GM12872 (cell line): Measurements from ENCODE around the gene CDC25B.

Source experiments
- CTCF ChIP-seq: IDR thresholded peaks from 3 replicates; pipeline ENCODE4 v1.5.1; 2011; ENCODE audit warnings: low read depth, mild to moderate bottlenecking, low read length, moderate library complexity; ENCODE audit not compliant: insufficient read depth

CDC25B gene

DNA sequence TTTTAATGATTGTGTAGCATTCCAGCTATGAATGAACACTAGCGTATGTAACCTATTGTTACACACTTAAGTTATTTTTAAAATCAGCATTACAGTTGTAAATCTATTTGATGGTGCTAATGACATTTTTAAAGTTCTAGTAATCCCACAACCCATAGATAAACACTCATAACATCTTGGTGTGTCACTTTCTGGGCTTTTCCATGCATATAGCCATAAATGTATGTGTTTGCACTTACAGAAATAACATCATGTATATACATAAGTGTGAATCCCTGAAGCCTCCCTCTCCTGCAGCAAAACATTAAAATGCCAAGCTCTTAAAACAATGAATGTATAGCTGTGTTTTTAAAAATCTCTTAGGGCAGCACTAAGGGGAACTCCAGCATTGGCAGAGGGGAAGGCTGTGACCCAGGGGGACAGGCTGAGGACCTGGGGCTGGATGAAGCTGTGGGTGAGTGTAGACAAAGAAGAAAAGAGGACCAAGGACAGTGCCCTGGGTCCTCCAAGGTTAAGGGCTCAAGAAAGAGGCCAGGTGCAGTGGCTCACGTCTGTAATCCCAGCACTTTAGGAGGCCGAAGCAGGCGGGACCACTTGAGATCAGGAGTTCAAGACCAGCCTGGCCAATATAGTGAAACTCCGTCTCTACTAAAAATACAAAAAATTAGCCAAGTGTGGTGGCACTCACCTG is 8.6 kb upstream of the CDC25B start:
- TF ChIP-seq CTCF: no peak

GRCh38 chr20:3788685-3789155 is 7.4 kb upstream of the CDC25B start:
- TF ChIP-seq CTCF: no peak

DNA sequence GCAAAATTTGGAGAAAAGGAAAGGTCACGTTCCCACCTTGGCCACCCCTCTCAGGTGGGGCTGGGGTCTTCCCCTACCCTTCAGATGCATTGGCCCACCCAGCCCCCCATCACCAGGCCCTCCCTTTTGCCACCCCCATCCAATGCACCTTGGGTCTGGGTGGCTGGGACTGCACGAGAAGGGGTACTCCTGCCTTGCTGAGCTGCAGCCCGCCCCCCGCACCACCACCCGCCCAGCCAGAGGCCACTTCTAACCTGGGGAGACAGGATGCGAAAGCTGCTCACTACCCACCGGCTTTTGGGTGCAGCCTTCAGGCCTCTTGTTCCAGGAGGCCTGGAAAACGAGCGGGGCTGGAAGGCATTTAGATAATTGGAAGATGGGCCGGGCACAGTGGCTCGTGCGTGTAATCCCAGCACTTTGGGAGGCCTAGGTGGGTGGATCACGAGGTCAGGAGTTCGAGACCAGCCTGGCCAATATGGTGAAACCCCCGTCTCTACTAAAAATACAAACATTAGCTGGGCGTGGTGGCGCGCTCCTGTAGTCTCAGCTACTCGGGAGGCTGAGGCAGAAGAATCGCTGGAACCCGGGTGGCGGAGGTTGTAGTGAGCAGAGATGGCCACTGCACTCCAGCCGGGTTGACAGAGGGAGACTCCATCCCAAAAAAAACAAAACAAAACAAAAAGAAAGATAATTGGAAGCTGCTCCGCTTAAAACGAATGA is 1.2 kb upstream of the CDC25B start:
- no peak for TF ChIP-seq CTCF

GRCh38 chr20:3796477-3797225 is 541 bp downstream of the CDC25B start:
- no peak for TF ChIP-seq CTCF

DNA sequence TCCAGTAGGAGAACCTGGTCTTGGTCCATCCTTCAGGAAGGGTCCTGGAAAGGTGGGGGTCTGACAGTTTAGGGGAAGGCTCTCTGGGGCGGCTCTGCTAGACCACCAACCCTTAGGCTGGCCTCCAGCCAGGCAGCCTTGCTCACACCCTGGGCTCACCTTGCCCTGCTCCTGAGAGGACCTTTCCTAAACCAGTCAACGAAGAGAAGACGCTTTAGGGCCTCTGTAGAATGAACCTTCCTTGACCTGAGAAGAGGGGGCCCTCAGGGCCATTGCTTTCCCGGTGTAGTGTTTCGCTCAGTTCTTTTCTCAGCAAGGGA is 1.1 kb downstream of the CDC25B start:
- no peak for TF ChIP-seq CTCF

DNA sequence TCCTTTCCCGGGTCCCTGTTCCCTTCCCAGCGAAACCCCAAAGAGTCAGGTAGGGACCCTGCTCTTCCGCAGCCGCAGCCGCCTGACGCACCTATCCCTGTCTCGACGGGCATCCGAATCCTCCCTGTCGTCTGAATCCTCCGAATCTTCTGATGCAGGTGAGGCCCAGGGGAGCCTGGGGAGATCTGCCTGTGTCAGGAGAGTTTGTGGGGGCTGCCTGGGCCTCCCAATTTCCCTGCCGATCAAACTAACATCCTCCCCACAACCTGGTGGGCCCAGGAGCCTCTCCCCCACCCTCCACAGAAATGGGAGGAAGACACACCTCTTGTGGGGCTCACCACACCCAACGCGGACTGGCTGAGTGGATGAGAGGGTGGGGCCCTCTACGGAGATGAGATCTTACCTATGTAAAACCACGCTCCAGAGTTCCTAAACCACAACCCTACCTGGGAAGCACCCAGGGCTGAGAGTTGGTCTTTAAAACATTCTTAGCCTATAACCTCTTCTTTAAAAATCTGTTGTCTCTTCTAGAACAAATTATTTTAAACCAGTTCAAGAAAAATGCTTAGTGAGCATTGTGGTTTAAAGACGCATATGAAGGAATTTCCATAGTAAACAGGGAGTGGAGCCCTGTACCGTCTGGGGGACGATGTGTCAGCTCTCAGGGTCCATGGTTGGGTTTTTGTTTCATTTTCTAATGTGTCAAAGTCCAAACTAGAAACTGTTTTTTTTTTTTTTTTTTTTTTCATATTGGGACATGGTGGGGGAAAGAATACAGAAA is 1.7 kb downstream of the CDC25B start:
- TF ChIP-seq CTCF: no peak

DNA sequence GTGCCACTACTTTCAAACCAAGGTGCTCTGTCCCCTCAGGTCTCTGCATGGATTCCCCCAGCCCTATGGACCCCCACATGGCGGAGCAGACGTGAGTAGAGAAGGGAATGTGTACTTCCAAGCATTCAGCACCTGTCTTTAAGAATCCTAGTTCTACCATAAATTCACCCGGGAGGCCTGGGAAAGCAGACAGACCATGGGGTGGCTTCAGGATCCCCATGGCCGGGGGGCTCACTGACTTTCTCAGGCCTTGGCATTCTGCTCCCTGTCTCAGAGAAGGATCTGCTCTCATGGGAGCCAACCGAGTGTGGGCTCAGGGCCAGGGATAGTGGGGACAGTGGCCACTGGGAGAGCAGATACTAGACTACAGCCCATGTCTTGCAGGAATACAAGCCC is 2.3 kb downstream of the CDC25B start:
- TF ChIP-seq CTCF: no peak
